CD4-positive, alpha-beta T cell (primary cell): Measurements from ENCODE around the gene STAT5B. TPM values are rescaled to one million over a fixed set of nuclear protein-coding genes. Genes with fewer than 3 reads are reported as not detected.

Source experiments
- ATAC-seq: fragments of 200-7000 bp; cut with Tn5 transposase; one replicate; pipeline ENCODE4 v1.10.0; 2022; ENCODE audit warnings: mild to moderate bottlenecking; ENCODE audit not compliant: poor library complexity
- CTCF ChIA-PET: fragments of 350-600 bp; sonication (Branson Sonifier 250); formaldehyde crosslinking; loops from one replicate; lab custom pipeline; 2021; ENCODE audit warnings: antibody characterized with exemption, inconsistent platforms; lab: Charles Lee
- POLR2A ChIA-PET: fragments of 350-600 bp; sonication (Branson Sonifier 250); formaldehyde crosslinking; loops from one replicate; lab custom pipeline; 2021; ENCODE audit warnings: antibody characterized with exemption, inconsistent platforms; lab: Charles Lee
- DNase-seq, 14 experiments: peaks; one replicate each; pipeline ENCODE4 v3.0.0-alpha.2; 2013 to 2020; ENCODE audit warnings: mixed read lengths in 2 of 14
- H3K27ac ChIP-seq, 2 donors: one replicate each; pipeline versions ENCODE4 v1.5.1 to v1.7.0; 2013; ENCODE audit warnings: low read length in 2 of 2, low read depth in 1 of 2, mild to moderate bottlenecking in 1 of 2
- H3K27me3 ChIP-seq, 2 experiments: 1 replicate in 1 of 2; 2 replicates in 1 of 2; pipeline versions ENCODE4 v1.6.1 to v1.7.0; 2013; ENCODE audit warnings: low read length in 2 of 2, control low read depth in 1 of 2, mild to moderate bottlenecking in 1 of 2, moderate library complexity in 1 of 2; ENCODE audit not compliant: insufficient read depth in 2 of 2, control insufficient read depth in 1 of 2
- H3K36me3 ChIP-seq: one replicate; pipeline ENCODE4 v1.6.1; 2013; ENCODE audit warnings: low read length, control low read depth; ENCODE audit not compliant: insufficient read depth
- H3K4me1 ChIP-seq: one replicate; pipeline ENCODE4 v1.6.1; 2013; ENCODE audit warnings: low read length, control low read depth; ENCODE audit not compliant: insufficient read depth
- H3K4me3 ChIP-seq: one replicate; pipeline ENCODE4 v1.5.1; 2013; ENCODE audit warnings: mild to moderate bottlenecking, low read length, moderate library complexity
- H3K9me3 ChIP-seq, 2 experiments: 1 replicate in 1 of 2; 2 replicates in 1 of 2; pipeline versions ENCODE4 v1.6.1 to v1.7.0; 2013; ENCODE audit warnings: low read length in 2 of 2, mild to moderate bottlenecking in 2 of 2, control low read depth in 1 of 2, moderate library complexity in 1 of 2; ENCODE audit not compliant: control insufficient read depth in 1 of 2, insufficient read depth in 1 of 2
- H3K27ac Mint-ChIP-seq: one replicate; pipeline ENCODE4 v1.8.0; 2020; ENCODE audit warnings: mixed read lengths
- H3K27me3 Mint-ChIP-seq: one replicate; pipeline ENCODE4 v1.8.0; 2021; ENCODE audit warnings: mixed read lengths
- H3K36me3 Mint-ChIP-seq: one replicate; pipeline ENCODE4 v1.8.0; 2021; ENCODE audit warnings: low read depth, mixed read lengths
- H3K4me1 Mint-ChIP-seq: one replicate; pipeline ENCODE4 v1.8.0; 2021; ENCODE audit warnings: low read depth, mixed read lengths
- H3K4me3 Mint-ChIP-seq: one replicate; pipeline ENCODE4 v1.8.0; 2020; ENCODE audit warnings: mild to moderate bottlenecking, mixed read lengths
- H3K9me3 Mint-ChIP-seq: one replicate; pipeline ENCODE4 v1.8.0; 2020; ENCODE audit warnings: mixed read lengths
- CTCF ChIP-seq: fragments of 200-600 bp; IDR thresholded peaks from one replicate; pipeline ENCODE4 v1.8.0; 2022; ENCODE audit warnings: antibody characterized with exemption, mild to moderate bottlenecking
- intact Hi-C, 2 experiments: fragments of 100-400 bp; cut with DNase I in 1 of 2; cut with micrococcal nuclease in 1 of 2; formaldehyde crosslinking; loops; one replicate each; pipeline versions ENCODE4 v1.15.1 to v1.9.0; 2023 to 2025; cut with DNase I, micrococcal nuclease
- total RNA-seq, 174 experiments: library from RNA in 2 of 174; stranded (reverse) in 2 of 174; gene quantifications; one replicate each; pipeline ENCODE4 v1.2.3 and lab custom pipeline; 2021 to 2026

The STAT5B gene
- total RNA-seq, 2 experiments from 2014 or later: 99.4 to 104 TPM

- Mint-ChIP-seq H3K27me3 (peaks cover 16% of the 10 kb centered on the region), H3K27ac (no peak overlapping the region), H3K4me3 (no peak overlapping the region), H3K9me3 (no peaks in the 10 kb centered on the region), H3K4me1 (peaks cover 7% of the 10 kb centered on the region), H3K36me3 (no peaks in the 10 kb centered on the region)
- H3K27ac ChIP-seq: no peak overlapping the region
- peaks cover 15% of the 10 kb centered on the region for H3K4me1 ChIP-seq
- ATAC-seq (no peak), DNase-seq (no peak)
- ChIA-PET CTCF (no interaction called here), POLR2A (no interaction called here)
- H3K9me3 ChIP-seq: no peaks in the 10 kb centered on the region
- intact Hi-C loops: no loop called here
- no peak overlapping the region for H3K4me3 ChIP-seq
- no peaks in the 10 kb centered on the region for H3K36me3 ChIP-seq
- peaks cover 0 to 3% of the 10 kb centered on the region in 2 experiments for H3K27me3 ChIP-seq
- no peak for TF ChIP-seq CTCF
Measured at GRCh38 chr17:42174126-42174783, 101.9 kb downstream of the STAT5B start.

GRCh38 chr17:42171831-42172230 lies 104.4 kb downstream of the STAT5B start:
- no peak overlapping the region for H3K4me3 Mint-ChIP-seq
- POLR2A ChIA-PET: no interaction called here

GRCh38 chr17:42169351-42169750 lies 106.8 kb downstream of the STAT5B start:
- no peaks in the 10 kb centered on the region for H3K9me3 ChIP-seq
- Mint-ChIP-seq H3K27me3 (no peaks in the 10 kb centered on the region), H3K9me3 (no peaks in the 10 kb centered on the region), H3K4me1 (no peaks in the 10 kb centered on the region), H3K27ac (no peak overlapping the region), H3K4me3 (no peak overlapping the region), H3K36me3 (no peaks in the 10 kb centered on the region)
- peaks cover 1% of the 10 kb centered on the region for H3K4me1 ChIP-seq
- ATAC-seq (no peak), DNase-seq (no peak)
- ChIA-PET CTCF (no interaction called here), POLR2A (no interaction called here)
- TF ChIP-seq CTCF: no peak
- H3K4me3 ChIP-seq: no peak overlapping the region
- no peaks in the 10 kb centered on the region for H3K27me3 ChIP-seq
- no peak overlapping the region for H3K27ac ChIP-seq
- no peaks in the 10 kb centered on the region for H3K36me3 ChIP-seq
- intact Hi-C loops: no loop called here

More at GRCh38 chr17:42171831-42172230, 104.4 kb downstream of the STAT5B start:
- intact Hi-C loops: no loop called here
- H3K27me3 Mint-ChIP-seq: no peaks in the 10 kb centered on the region
- peaks cover 3% of the 10 kb centered on the region for H3K4me1 ChIP-seq
- no peaks in the 10 kb centered on the region for H3K27me3 ChIP-seq
- no peak overlapping the region for H3K4me3 ChIP-seq
- no peaks in the 10 kb centered on the region for H3K9me3 Mint-ChIP-seq
- no peak overlapping the region for H3K27ac ChIP-seq
- no peaks in the 10 kb centered on the region for H3K4me1 Mint-ChIP-seq
- H3K36me3 ChIP-seq: no peaks in the 10 kb centered on the region
- no peak overlapping the region for H3K27ac Mint-ChIP-seq
- no peaks in the 10 kb centered on the region for H3K36me3 Mint-ChIP-seq
- ATAC-seq (no peak), DNase-seq (no peak)
- CTCF ChIA-PET: no interaction called here
- no peak for TF ChIP-seq CTCF
- H3K9me3 ChIP-seq: no peaks in the 10 kb centered on the region
